ENCODE measurements around the gene KRR1.

GRCh38 chr12:75459755-75460154 is 51.7 kb downstream of the KRR1 start:
- TF ChIP-seq CTCF (IDR thresholded peaks at IDR 0.05; ENCODE audit: insufficient read depth, low read depth, low read length): no peak
- no peak for TF ChIP-seq EZH2 (IDR thresholded peaks at IDR 0.05; ENCODE audit: insufficient read depth, low read length)
